Lung (tissue), 16 donors: ENCODE results near the gene CASP6. TPM values are rescaled to one million over a fixed set of nuclear protein-coding genes. Genes with fewer than 3 reads are reported as not detected.

Experiments
- ATAC-seq: fragments of 200-7000 bp; cut with Tn5 transposase; one replicate; pipeline ENCODE4 v1.9.1; 2020; ENCODE audit warnings: moderate number of reproducible peaks; ENCODE audit not compliant: insufficient read depth, low FRiP score
- DNase-seq, 3 donors: peaks; one replicate each; pipeline ENCODE4 v3.0.0-alpha.2; 2013 to 2017
- H3K27ac ChIP-seq, 2 donors: one replicate each; pipeline ENCODE4 v1.5.1; 2013; ENCODE audit warnings: mild to moderate bottlenecking in 2 of 2, moderate library complexity in 2 of 2, control low read depth in 1 of 2, inconsistent platforms in 1 of 2, low read depth in 1 of 2, low read length in 1 of 2
- H3K27me3 ChIP-seq, 3 donors: one replicate each; pipeline ENCODE4 v1.5.1; 2013; ENCODE audit warnings: low read length in 2 of 3; ENCODE audit not compliant: control insufficient read depth in 3 of 3, insufficient read depth in 3 of 3
- H3K36me3 ChIP-seq, 4 donors: one replicate each; pipeline ENCODE4 v1.5.1; 2013; ENCODE audit warnings: low read length in 4 of 4, mild to moderate bottlenecking in 1 of 4, moderate library complexity in 1 of 4; ENCODE audit not compliant: control insufficient read depth in 4 of 4, insufficient read depth in 4 of 4
- H3K4me1 ChIP-seq, 5 donors: one replicate each; pipeline ENCODE4 v1.5.1; 2013; ENCODE audit warnings: low read length in 5 of 5, mild to moderate bottlenecking in 2 of 5, moderate library complexity in 1 of 5; ENCODE audit not compliant: control insufficient read depth in 5 of 5, insufficient read depth in 5 of 5
- H3K4me3 ChIP-seq: one replicate; pipeline ENCODE4 v1.5.1; 2013; ENCODE audit warnings: mild to moderate bottlenecking, control low read depth, moderate library complexity
- H3K9ac ChIP-seq, 2 donors: one replicate each; pipeline ENCODE4 v1.5.1; 2013; ENCODE audit warnings: low read length in 2 of 2, control low read depth in 1 of 2; ENCODE audit not compliant: insufficient read depth in 1 of 2
- H3K9me3 ChIP-seq, 4 donors: one replicate each; pipeline ENCODE4 v1.5.1; 2013; ENCODE audit warnings: low read length in 3 of 4, mild to moderate bottlenecking in 1 of 4, moderate library complexity in 1 of 4; ENCODE audit not compliant: control insufficient read depth in 4 of 4, insufficient read depth in 3 of 4
- WGBS, 2 donors: extraction: QIAGEN DNeasy Blood & Tissue Kit; methylation state at CpG; one replicate each; pipeline ENCODE4 v1.1.7; 2013; 5-methylcytosine and 5-hydroxymethylcytosine counted together
- long read RNA-seq, 5 donors: transcript quantifications; one replicate each; lab custom pipeline, GENCODE V29; 2026
- polyA plus RNA-seq, 2 donors: library from polyadenylated mRNA; stranded (reverse); fragments of 200-250 nt; gene quantifications; one replicate each; pipeline ENCODE4 v1.2.1, GENCODE V29; 2013
- total RNA-seq, 2 donors: library from RNA; depleted of rRNA in 1 of 2; stranded (reverse); fragments of >200 nt in 1 of 2; gene quantifications; one replicate each; pipeline ENCODE4 v1.2.1, GENCODE V29; 2014 to 2021
- TF ChIP-seq, protein P1 (sequence below): IDR thresholded peaks from 2 replicates; pipeline ENCODE4 v1.5.1; 2012; ENCODE audit warnings: mild to moderate bottlenecking; ENCODE audit errors: control extremely low read depth, extremely low read depth
- donor health status: control.
- donor health status: control.
- donor health status: Bipolar disorder and iron deficiency.
- donor health status: healthy.
- donor health status: DM: yes; HTN: yes; CAD: no.

Gene CASP6
- 10 to 100 TPM; 13.2 to 20.2 TPM for total RNA-seq
- 10 to 100 TPM; 12.0 to 13.2 TPM for polyA plus RNA-seq
- long read RNA-seq, donor 1, transcript CASP6-201 (7 exons, 1,548 nt) = major isoform, 10 of 13 reads
- long read RNA-seq, donor 1, partial matches to known transcripts = 0 of 13 reads
- long read RNA-seq, donor 1, other reads (novel, unspliced or antisense) = 0 of 13 reads
- long read RNA-seq, donor 2, transcript CASP6-201 (7 exons, 1,548 nt) = major isoform, 5 of 5 reads
- long read RNA-seq, donor 2, partial matches to known transcripts = 0 of 5 reads
- long read RNA-seq, donor 2, other reads (novel, unspliced or antisense) = 0 of 5 reads
- long read RNA-seq, donor 3, transcript CASP6-201 (7 exons, 1,548 nt) = major isoform, 6 of 6 reads
- long read RNA-seq, donor 3, partial matches to known transcripts = 0 of 6 reads
- long read RNA-seq, donor 3, other reads (novel, unspliced or antisense) = 0 of 6 reads
- long read RNA-seq, donor 4, transcript CASP6-201 (7 exons, 1,548 nt) = major isoform, 8 of 10 reads
- long read RNA-seq, donor 4, partial matches to known transcripts = 0 of 10 reads
- long read RNA-seq, donor 4, other reads (novel, unspliced or antisense) = 0 of 10 reads
- long read RNA-seq, donor 5, transcript CASP6-201 (7 exons, 1,548 nt) = major isoform, 9 of 11 reads
- long read RNA-seq, donor 5, partial matches to known transcripts = 0 of 11 reads
- long read RNA-seq, donor 5, other reads (novel, unspliced or antisense) = 0 of 11 reads

DNA sequence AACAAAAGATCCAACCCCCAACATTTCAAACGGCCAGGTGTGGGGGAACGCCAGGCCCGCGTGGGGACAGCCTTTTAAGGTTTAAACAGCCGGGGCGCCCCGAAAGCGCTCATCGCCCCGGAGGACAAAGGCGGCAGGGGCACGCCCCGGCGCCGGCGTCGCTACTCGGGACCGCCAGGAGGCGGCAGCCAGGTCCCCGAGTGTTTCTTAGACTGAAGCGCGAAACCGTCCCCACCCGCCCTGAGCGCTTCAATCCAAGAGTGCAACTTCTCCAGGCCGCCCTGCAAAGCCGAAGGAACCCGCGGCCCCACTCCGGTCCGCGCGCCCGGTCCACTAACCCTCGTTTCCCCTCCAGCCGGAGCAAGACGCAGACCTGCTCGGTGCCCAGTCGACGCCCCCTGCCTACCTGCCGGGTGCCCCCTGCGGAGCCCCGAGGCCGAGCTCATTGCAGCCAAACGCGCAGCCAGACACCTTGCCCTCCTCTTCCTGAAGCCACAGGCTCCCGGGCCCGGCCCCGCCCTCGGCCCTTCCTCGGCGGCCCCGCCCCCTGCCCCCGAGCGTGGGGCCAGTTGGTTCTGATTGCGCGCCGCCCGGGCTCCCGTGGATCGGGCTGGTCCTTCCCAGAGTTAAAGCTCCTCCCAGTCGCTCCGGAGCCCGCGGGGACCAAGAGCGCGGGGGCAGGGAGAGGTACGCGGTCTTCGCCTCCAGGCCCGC is at the start of gene CASP6:
Gene CASP6, minus strand, starts transcription at position 496 of the 714 bp plus-strand sequence. Its CDS starts 50 bp downstream, at position 446.
- peaks cover 0 to 3% (median under 1%) of the 10 kb centered on the region in 4 donors for H3K36me3 ChIP-seq
- peak within 1 kb of the TSS; percentile 80 for H3K4me3 ChIP-seq
- H3K9me3 ChIP-seq = no peaks in the 10 kb centered on the region
- H3K27ac ChIP-seq = peak within 1 kb of the TSS; percentile 51 to 93
- DNase-seq = peak; percentile 88 to 92 (median 89)
- H3K27me3 ChIP-seq = no peaks in the 10 kb centered on the region
- 0 to 1% methylated on average over 56 to 72 of the region's 72 CpGs for WGBS, 2 donors
- H3K9ac ChIP-seq = peak within 1 kb of the TSS; percentile 81 to 92
- ATAC-seq = peak; percentile 93
- H3K4me1 ChIP-seq = peaks cover 0 to 32% (median 6%) of the 10 kb centered on the region in 5 donors
- TF ChIP-seq, protein P1, sequence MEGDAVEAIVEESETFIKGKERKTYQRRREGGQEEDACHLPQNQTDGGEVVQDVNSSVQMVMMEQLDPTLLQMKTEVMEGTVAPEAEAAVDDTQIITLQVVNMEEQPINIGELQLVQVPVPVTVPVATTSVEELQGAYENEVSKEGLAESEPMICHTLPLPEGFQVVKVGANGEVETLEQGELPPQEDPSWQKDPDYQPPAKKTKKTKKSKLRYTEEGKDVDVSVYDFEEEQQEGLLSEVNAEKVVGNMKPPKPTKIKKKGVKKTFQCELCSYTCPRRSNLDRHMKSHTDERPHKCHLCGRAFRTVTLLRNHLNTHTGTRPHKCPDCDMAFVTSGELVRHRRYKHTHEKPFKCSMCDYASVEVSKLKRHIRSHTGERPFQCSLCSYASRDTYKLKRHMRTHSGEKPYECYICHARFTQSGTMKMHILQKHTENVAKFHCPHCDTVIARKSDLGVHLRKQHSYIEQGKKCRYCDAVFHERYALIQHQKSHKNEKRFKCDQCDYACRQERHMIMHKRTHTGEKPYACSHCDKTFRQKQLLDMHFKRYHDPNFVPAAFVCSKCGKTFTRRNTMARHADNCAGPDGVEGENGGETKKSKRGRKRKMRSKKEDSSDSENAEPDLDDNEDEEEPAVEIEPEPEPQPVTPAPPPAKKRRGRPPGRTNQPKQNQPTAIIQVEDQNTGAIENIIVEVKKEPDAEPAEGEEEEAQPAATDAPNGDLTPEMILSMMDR = no peak

DNA sequence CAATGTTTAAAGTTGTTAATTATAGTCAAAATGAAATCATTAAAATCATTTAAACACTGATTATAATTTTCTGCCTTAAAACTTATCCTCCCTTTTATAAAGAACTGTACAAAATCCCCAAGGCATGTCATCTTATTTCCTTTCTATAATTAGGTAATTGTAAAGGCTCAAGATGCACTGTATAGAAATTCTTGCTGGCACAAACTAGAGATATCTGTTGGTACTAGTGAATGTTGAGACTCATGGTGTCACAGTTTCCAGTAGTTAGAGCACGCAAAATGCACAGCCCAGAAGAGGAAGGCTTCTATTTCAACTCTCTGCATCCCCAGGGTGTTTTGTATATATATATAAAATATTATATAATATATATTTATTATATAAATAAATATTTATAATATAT is 49.3 kb upstream of the CASP6 start:
- no peak for ATAC-seq
- no peaks in the 10 kb centered on the region for H3K4me1 ChIP-seq
- 0 to 57% methylated on average over 1 of the region's 1 CpG for whole genome bisulfite sequencing, 2 donors
- H3K27me3 ChIP-seq = no peaks in the 10 kb centered on the region
- no peak overlapping the region for H3K4me3 ChIP-seq
- DNase-seq = no peak
- H3K9me3 ChIP-seq = no peaks in the 10 kb centered on the region
- H3K9ac ChIP-seq = no peak overlapping the region
- H3K27ac ChIP-seq = no peak overlapping the region
- TF ChIP-seq, protein P1 = no peak
- H3K36me3 ChIP-seq = peaks cover 0 to 2% (median 0%) of the 10 kb centered on the region in 4 donors

DNA sequence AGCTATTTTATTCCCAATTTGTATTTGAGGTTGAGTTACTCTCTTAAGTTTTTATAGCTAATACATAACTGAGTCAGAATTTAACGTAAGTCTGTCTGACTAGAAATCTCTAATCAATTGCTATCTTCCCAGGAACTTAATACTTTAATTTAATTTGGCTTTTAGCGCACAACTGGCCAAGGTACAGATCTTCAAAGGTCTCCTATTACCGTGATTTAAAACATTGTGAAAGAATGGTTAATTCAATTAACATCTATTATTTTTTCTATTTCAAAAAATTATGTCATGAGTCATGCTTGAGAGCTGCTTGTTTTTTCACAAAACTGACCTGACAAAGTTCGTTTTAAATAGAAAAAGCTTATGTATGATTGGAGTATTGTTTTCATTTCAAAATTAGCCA is 48.6 kb upstream of the CASP6 start:
- no peak overlapping the region for H3K27ac ChIP-seq
- no peaks in the 10 kb centered on the region for H3K4me1 ChIP-seq
- no peaks in the 10 kb centered on the region for H3K9me3 ChIP-seq
- no peak for ATAC-seq
- peaks cover 0 to 2% (median 0%) of the 10 kb centered on the region in 4 donors for H3K36me3 ChIP-seq
- H3K9ac ChIP-seq = no peak overlapping the region
- DNase-seq = no peak
- TF ChIP-seq, protein P1 = no peak
- H3K27me3 ChIP-seq = no peaks in the 10 kb centered on the region
- 94 to 97% methylated on average over 4 of the region's 4 CpGs for WGBS, 2 donors
- H3K4me3 ChIP-seq = no peak overlapping the region
